ENCODE measurements around the gene CACNA2D2. TPM values are rescaled to one million over a fixed set of nuclear protein-coding genes. Genes with fewer than 3 reads are reported as not detected.

Gene CACNA2D2
- total and polyA plus RNA-seq, 2 of the 8 experiments (the other 6 are each of a cell fraction or from before 2014, with no cell fraction given), result 14.1 to 25.0 TPM

DNA sequence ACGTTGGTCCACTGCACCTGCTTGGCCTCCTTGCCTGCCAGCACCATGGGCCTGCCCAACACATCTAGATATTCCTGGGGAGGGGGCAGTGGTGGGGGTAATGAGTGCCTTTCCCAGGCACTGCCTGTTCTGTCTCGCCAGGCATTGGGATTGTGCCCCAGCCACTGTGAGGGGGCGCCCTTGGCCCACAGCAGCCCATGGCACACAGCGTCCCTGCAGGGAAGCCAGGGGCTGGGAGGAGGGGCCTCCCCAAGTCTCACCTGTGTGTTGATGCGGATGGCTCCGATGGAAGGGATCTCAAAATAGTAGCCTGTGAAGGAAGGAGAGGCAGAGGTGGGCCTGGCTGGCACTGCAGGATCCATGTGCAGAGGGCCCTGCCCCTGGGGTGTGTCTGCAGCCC is 125.4 kb downstream of the CACNA2D2 start (continued):
- no peak for TF ChIP-seq HDAC2 (IDR thresholded peaks at IDR 0.05; ENCODE audit: borderline replicate concordance in 1 of 2, low read depth in 2 of 2, low read length in 2 of 2)
- no peak for TF ChIP-seq TCF12 (IDR thresholded peaks at IDR 0.05; ENCODE audit: low read depth, low read length)
- TF ChIP-seq SIN3A (conservative IDR thresholded peaks at IDR 0.05 in 1 of 2, IDR thresholded peaks at IDR 0.05 in 1 of 2; ENCODE audit: low read depth in 1 of 2, low read length in 2 of 2), result no peak
- no peak for TF ChIP-seq RXRA (IDR thresholded peaks at IDR 0.05; ENCODE audit: insufficient read depth, low read depth, low read length)
- no peak for TF ChIP-seq CHD2 (IDR thresholded peaks at IDR 0.05; ENCODE audit: low read length)
- no peak for TF ChIP-seq YY1 (IDR thresholded peaks at IDR 0.05; ENCODE audit: low read depth, low read length)

Data from H1 (cell line).